HepG2 (cell line): ENCODE results near the gene SDR39U1. TPM values are rescaled to one million over a fixed set of nuclear protein-coding genes. Genes with fewer than 3 reads are reported as not detected.

Experiments used
- CENPX ChIP-seq: sonication (generic); formaldehyde crosslinking; IDR thresholded peaks from 2 replicates; pipeline ENCODE4 v1.9.0; 2021; ENCODE audit warnings: mild to moderate bottlenecking, missing genetic modification reagents, moderate library complexity
- EED ChIP-seq: sonication (generic); formaldehyde crosslinking; IDR thresholded peaks from 2 replicates; pipeline ENCODE4 v1.5.0; 2020; ENCODE audit warnings: mild to moderate bottlenecking, missing genetic modification reagents
- IKZF1 ChIP-seq: fragments of 450-650 bp; IDR thresholded peaks from 2 replicates; pipeline ENCODE4 v1.7.1; 2016
- IKZF5 ChIP-seq: IDR thresholded peaks from 2 replicates; pipeline ENCODE4 v1.6.1; 2018; ENCODE audit warnings: missing genetic modification reagents, mild to moderate bottlenecking, missing compliant biosample characterization
- KMT2A ChIP-seq: sonication (generic); formaldehyde crosslinking; IDR thresholded peaks from 2 replicates; pipeline ENCODE4 v1.4.0; 2020; ENCODE audit warnings: missing genetic modification reagents
- LRRFIP1 ChIP-seq: sonication (generic); formaldehyde crosslinking; conservative IDR thresholded peaks from 2 replicates; pipeline ENCODE4 v1.4.0; 2020; ENCODE audit warnings: missing genetic modification reagents
- PATZ1 ChIP-seq: sonication (generic); formaldehyde crosslinking; IDR thresholded peaks from 2 replicates; pipeline ENCODE4 v1.4.0; 2020; ENCODE audit warnings: missing genetic modification reagents
- RERE ChIP-seq: IDR thresholded peaks from 2 replicates; pipeline ENCODE4 v1.6.1; 2016; ENCODE audit warnings: low read depth, missing genetic modification reagents, missing compliant biosample characterization
- SALL1 ChIP-seq: sonication (generic); formaldehyde crosslinking; IDR thresholded peaks from 2 replicates; pipeline ENCODE4 v1.8.0; 2022; ENCODE audit warnings: mild to moderate bottlenecking, missing genetic modification reagents
- SYNCRIP ChIP-seq: fragments of 200-400 bp; formaldehyde crosslinking; IDR thresholded peaks from 2 replicates; pipeline ENCODE4 v1.6.1; 2018; ENCODE audit warnings: mild to moderate bottlenecking, low read depth, low read length; ENCODE audit not compliant: insufficient read depth
- ZHX1 ChIP-seq: sonication (generic); formaldehyde crosslinking; IDR thresholded peaks from 2 replicates; pipeline ENCODE4 v1.8.1; 2022; ENCODE audit warnings: low read depth, mild to moderate bottlenecking, missing genetic modification reagents
- ZKSCAN1 ChIP-seq: fragments of 150-350 bp; IDR thresholded peaks from 2 replicates; pipeline ENCODE4 v1.6.1; 2014; ENCODE audit warnings: low read length
- ZNF468 ChIP-seq: sonication (generic); formaldehyde crosslinking; IDR thresholded peaks from 2 replicates; pipeline ENCODE4 v1.8.0; 2022; ENCODE audit warnings: mild to moderate bottlenecking, moderate library complexity, missing genetic modification reagents
- ZNF557 ChIP-seq: sonication (generic); formaldehyde crosslinking; IDR thresholded peaks from 2 replicates; pipeline ENCODE4 v1.4.0; 2020; ENCODE audit warnings: missing genetic modification reagents
- ZNF614 ChIP-seq: IDR thresholded peaks from 2 replicates; pipeline ENCODE4 v1.6.1; 2018; ENCODE audit warnings: missing biosample characterization, missing genetic modification reagents, inconsistent platforms, borderline replicate concordance
- polyA plus RNA-seq, 8 experiments: library from polyadenylated mRNA; depleted of rRNA in 3 of 8; stranded (reverse) in 7 of 8; unstranded in 1 of 8; fragments of >200 nt; fragmentation: Illumina TruSeq in 4 of 8; extraction: Trizol in 4 of 8; gene quantifications; 2 replicates each; pipeline versions ENCODE4 v1.2.1 to v1.2.3, GENCODE V29; 2011 to 2016; ENCODE audit warnings: low read depth in 4 of 8, missing spikeins in 1 of 8, mixed read lengths in 1 of 8; ENCODE audit not compliant: insufficient read depth in 1 of 8
- total RNA-seq, 5 experiments: library from RNA; depleted of rRNA; stranded (reverse); fragments of >200 nt; fragmentation: Illumina TruSeq; extraction: Trizol; gene quantifications; 2 replicates each; pipeline ENCODE4 v1.2.3, GENCODE V29; 2016; ENCODE audit warnings: low read depth in 1 of 5

SDR39U1 gene
- total and polyA plus RNA-seq, 2 of the 13 experiments (the other 11 are each of a cell fraction or from before 2014, with no cell fraction given): 34.4 to 129 TPM

- TF ChIP-seq SYNCRIP (no peak), ZNF468 (CRISPR knock-in tag) (no peak), ZKSCAN1 (no peak), ZHX1 (CRISPR knock-in tag) (no peak), SALL1 (CRISPR knock-in tag) (peak; percentile 40), KMT2A (CRISPR knock-in tag) (0 out of 2 replicates have a peak, but pooled peaks have one; percentile 34), CENPX (CRISPR knock-in tag) (no peak), LRRFIP1 (CRISPR knock-in tag) (no peak), RERE (CRISPR knock-in tag) (no peak), IKZF1 (no peak), IKZF5 (no peak), ZNF614 (no peak), EED (CRISPR knock-in tag) (0 out of 2 replicates have a peak, but pooled peaks have one; percentile 8), PATZ1 (peak; percentile 70), ZNF557 (CRISPR knock-in tag) (no peak)
Observed at GRCh38 chr14:24398653-24399446, 43.7 kb downstream of the SDR39U1 start, which contains the start of gene NYNRIN (continued).
